GM23338 (cell line): ENCODE results near the gene UBN1. TPM values are rescaled to one million over a fixed set of nuclear protein-coding genes. Genes with fewer than 3 reads are reported as not detected.

Source experiments
- ATAC-seq: fragments of 200-7000 bp; cut with Tn5 transposase; 3 replicates; pipeline ENCODE4 v1.9.1; 2020
- DNase-seq: peaks from one replicate; pipeline ENCODE4 v3.0.0-alpha.2; 2015; ENCODE audit warnings: low spot score
- H2AFZ ChIP-seq: fragments of 200-600 bp; sonication (generic); 2 replicates; pipeline ENCODE4 v1.8.0; 2016; ENCODE audit warnings: antibody characterized with exemption, mild to moderate bottlenecking, moderate library complexity
- H3F3A ChIP-seq: fragments of 200-600 bp; sonication (generic); replicated peaks from 2 replicates; pipeline ENCODE4 v1.8.0; 2017; ENCODE audit warnings: antibody characterized with exemption, mixed run types, low read depth
- H3K27ac ChIP-seq: fragments of 200-600 bp; sonication (generic); 2 replicates; pipeline ENCODE4 v1.6.1; 2016; ENCODE audit warnings: low read depth
- H3K27me3 ChIP-seq: fragments of 200-600 bp; sonication (generic); 2 replicates; pipeline ENCODE4 v1.8.0; 2016; ENCODE audit warnings: mild to moderate bottlenecking, mixed run types, moderate library complexity; ENCODE audit not compliant: insufficient read depth
- H3K36me3 ChIP-seq: fragments of 200-600 bp; sonication (generic); 2 replicates; pipeline ENCODE4 v1.8.0; 2016; ENCODE audit warnings: mild to moderate bottlenecking; ENCODE audit not compliant: insufficient read depth
- H3K4me1 ChIP-seq: fragments of 200-600 bp; sonication (generic); 2 replicates; pipeline ENCODE4 v1.8.0; 2016; ENCODE audit warnings: mild to moderate bottlenecking, moderate library complexity; ENCODE audit not compliant: insufficient read depth
- H3K4me2 ChIP-seq: fragments of 200-600 bp; sonication (generic); 2 replicates; pipeline ENCODE4 v1.7.1; 2017; ENCODE audit warnings: mixed run types
- H3K4me3 ChIP-seq: fragments of 200-600 bp; sonication (generic); 2 replicates; pipeline ENCODE4 v1.6.1; 2016; ENCODE audit warnings: mixed run types
- H3K79me2 ChIP-seq: fragments of 200-600 bp; sonication (generic); replicated peaks from 2 replicates; pipeline ENCODE4 v1.8.0; 2017; ENCODE audit warnings: mild to moderate bottlenecking; ENCODE audit not compliant: insufficient read depth
- H3K9me2 ChIP-seq: fragments of 200-600 bp; sonication (generic); 2 replicates; pipeline ENCODE4 v1.8.0; 2017; ENCODE audit not compliant: insufficient read depth
- H4K20me1 ChIP-seq: fragments of 200-600 bp; sonication (generic); replicated peaks from 2 replicates; pipeline ENCODE4 v1.8.0; 2017; ENCODE audit warnings: mild to moderate bottlenecking; ENCODE audit not compliant: insufficient read depth
- H3K27ac Mint-ChIP-seq: 2 replicates; pipeline ENCODE4 v1.8.0; 2020; ENCODE audit warnings: inconsistent platforms, mild to moderate bottlenecking, moderate library complexity, mixed read lengths
- H3K27me3 Mint-ChIP-seq: 3 replicates; pipeline ENCODE4 v1.8.0; 2022; ENCODE audit warnings: low read depth, mild to moderate bottlenecking, moderate library complexity, mixed read lengths, inconsistent platforms; ENCODE audit not compliant: insufficient read depth, poor library complexity
- H3K36me3 Mint-ChIP-seq: 3 replicates; pipeline ENCODE4 v1.8.0; 2021; ENCODE audit warnings: low read depth, mild to moderate bottlenecking, inconsistent platforms, moderate library complexity, mixed read lengths
- H3K4me1 Mint-ChIP-seq: 3 replicates; pipeline ENCODE4 v1.8.0; 2020; ENCODE audit warnings: mild to moderate bottlenecking, inconsistent platforms, mixed read lengths
- H3K4me3 Mint-ChIP-seq: 3 replicates; pipeline ENCODE4 v1.8.0; 2021; ENCODE audit warnings: moderate library complexity, mild to moderate bottlenecking, inconsistent platforms, mixed read lengths
- H3K9me3 Mint-ChIP-seq: 3 replicates; pipeline ENCODE4 v1.8.0; 2020; ENCODE audit warnings: moderate library complexity, mild to moderate bottlenecking, inconsistent platforms, mixed read lengths
- CREB1 ChIP-seq: fragments of 250-450 bp; sonication (Bioruptor Pico); IDR thresholded peaks from 2 replicates; pipeline ENCODE4 v1.5.0; 2020; ENCODE audit warnings: low read depth, mild to moderate bottlenecking, moderate library complexity
- CTCF ChIP-seq, 2 experiments: fragments of 200-600 bp in 1 of 2; sonication (generic) in 1 of 2; conservative IDR thresholded peaks; 2 replicates each; pipeline versions ENCODE4 v1.5.1 to v1.6.1; 2016 to 2017; ENCODE audit warnings: antibody characterized with exemption in 2 of 2, low read depth in 2 of 2, mild to moderate bottlenecking in 2 of 2, moderate library complexity in 1 of 2
- ETS1 ChIP-seq: IDR thresholded peaks from 2 replicates; pipeline ENCODE4 v1.6.1; 2016; ENCODE audit warnings: antibody characterized with exemption
- EZH2 ChIP-seq: fragments of 200-600 bp; sonication (generic); IDR thresholded peaks from one replicate; pipeline ENCODE4 v1.8.0; 2017; ENCODE audit warnings: antibody characterized with exemption, mild to moderate bottlenecking, low read depth; ENCODE audit not compliant: unreplicated experiment
- EZH2phosphoT487 ChIP-seq: fragments of 200-600 bp; sonication (generic); IDR thresholded peaks from one replicate; pipeline ENCODE4 v1.8.1; 2018; ENCODE audit warnings: antibody characterized with exemption; ENCODE audit not compliant: unreplicated experiment
- JUNB ChIP-seq: IDR thresholded peaks from one replicate; pipeline ENCODE4 v1.6.1; 2016; ENCODE audit warnings: antibody characterized with exemption; ENCODE audit not compliant: unreplicated experiment
- NANOG ChIP-seq: IDR thresholded peaks from 2 replicates; pipeline ENCODE4 v1.6.1; 2016; ENCODE audit warnings: antibody characterized with exemption, borderline replicate concordance
- POLR2AphosphoS5 ChIP-seq: IDR thresholded peaks from 2 replicates; pipeline ENCODE4 v1.6.1; 2016; ENCODE audit warnings: antibody characterized with exemption, low read depth
- REST ChIP-seq: IDR thresholded peaks from one replicate; pipeline ENCODE4 v1.6.1; 2018; ENCODE audit warnings: antibody characterized with exemption; ENCODE audit not compliant: unreplicated experiment
- STAT1 ChIP-seq: IDR thresholded peaks from one replicate; pipeline ENCODE4 v1.6.1; 2016; ENCODE audit warnings: antibody characterized with exemption; ENCODE audit not compliant: unreplicated experiment
- ZNF114 ChIP-seq: fragments of 250-450 bp; sonication (Bioruptor Pico); IDR thresholded peaks from 2 replicates; pipeline ENCODE4 v1.5.0; 2020; ENCODE audit warnings: mild to moderate bottlenecking, moderate library complexity
- ZNF331 ChIP-seq: fragments of 250-450 bp; sonication (Bioruptor Pico); IDR thresholded peaks from 2 replicates; pipeline ENCODE4 v1.5.0; 2020; ENCODE audit warnings: low read depth, mild to moderate bottlenecking, moderate library complexity
- ZNF462 ChIP-seq: fragments of 250-450 bp; sonication (Bioruptor Pico); IDR thresholded peaks from 2 replicates; pipeline ENCODE4 v1.5.0; 2020; ENCODE audit warnings: mild to moderate bottlenecking, moderate library complexity
- polyA plus RNA-seq: library from polyadenylated mRNA; unstranded; fragments of >200 nt; fragmentation: Nextera tagmentation; extraction: Ambion mirVana; gene quantifications from 2 replicates; pipeline ENCODE4 v1.2.1, GENCODE V29; 2016
- total RNA-seq: library from RNA; depleted of rRNA; stranded (reverse); fragments of >200 nt; shearing (Covaris generic); gene quantifications from 2 replicates; pipeline ENCODE4 v1.2.3, GENCODE V29; 2014

Gene UBN1
- total and polyA plus RNA-seq, 2 experiments from 2014 or later, result 18.3 to 46.8 TPM

- Histone ChIP-seq H4K20me1 (peaks cover 25% of the 10 kb centered on the region), H3F3A (peaks cover under 1% of the 10 kb centered on the region; the same call in 1 of the 2 replicates), H2AFZ (no peak overlapping the region), H3K4me1 (no peaks in the 10 kb centered on the region), H3K9me2 (no peaks in the 10 kb centered on the region), H3K79me2 (0 out of 2 replicates have a peak, but pooled peaks cover 1% of the 10 kb centered on the region), H3K4me2 (no peak overlapping the region), H3K27ac (no peak overlapping the region), H3K36me3 (peaks cover 50% of the 10 kb centered on the region), H3K27me3 (no peaks in the 10 kb centered on the region), H3K4me3 (no peak overlapping the region)
- DNase-seq, result no peak
- Mint-ChIP-seq H3K4me3 (no peak overlapping the region), H3K36me3 (peaks cover 76% of the 10 kb centered on the region), H3K4me1 (no peaks in the 10 kb centered on the region), H3K27me3 (peaks cover 3% of the 10 kb centered on the region), H3K9me3 (no peaks in the 10 kb centered on the region), H3K27ac (no peak overlapping the region)
- ATAC-seq, result no peak
- TF ChIP-seq CREB1 (CRISPR knock-in tag), result no peak
- no peak for TF ChIP-seq ZNF331 (CRISPR knock-in tag)
- no peak for TF ChIP-seq EZH2phosphoT487
- no peak for TF ChIP-seq CTCF (conservative IDR thresholded peaks at IDR 0.05; ENCODE audit: low read depth in 2 of 2)
- no peak for TF ChIP-seq EZH2
- TF ChIP-seq NANOG, result no peak
- TF ChIP-seq STAT1, result no peak
- no peak for TF ChIP-seq JUNB
- no peak for TF ChIP-seq REST
- no peak for TF ChIP-seq ZNF114 (CRISPR knock-in tag)
- TF ChIP-seq POLR2AphosphoS5, result no peak
- TF ChIP-seq ZNF462 (CRISPR knock-in tag), result no peak
- no peak for TF ChIP-seq ETS1
Measured at GRCh38 chr16:4828567-4829321, 18.5 kb upstream of the UBN1 start.
